ENCODE results near the gene SMAD6. TPM values are rescaled to one million over a fixed set of nuclear protein-coding genes. Genes with fewer than 3 reads are reported as not detected.

Gene SMAD6
- total and polyA plus RNA-seq, 2 donors (not counting 1 experiment from before 2014, with no cell fraction given), result 0.03 to 0.37 TPM

DNA sequence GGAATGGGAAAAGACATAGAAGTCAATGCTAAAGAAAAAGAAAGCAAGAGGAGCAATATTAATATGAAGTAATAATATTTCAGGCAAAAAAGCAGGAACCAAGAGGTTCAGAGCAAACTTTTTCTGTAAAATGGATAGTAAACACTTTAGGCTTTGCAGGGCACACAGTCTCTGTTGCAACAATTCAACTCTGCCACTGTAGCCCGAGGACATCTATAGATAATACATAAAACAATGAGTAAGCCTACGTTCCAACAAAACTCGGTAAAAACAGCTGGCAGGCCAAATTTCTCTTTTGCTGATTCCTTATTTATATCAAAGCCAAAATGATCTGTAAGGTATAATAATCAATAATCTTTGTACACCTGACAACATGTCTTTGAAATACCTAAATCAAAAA lies 56.8 kb downstream of the SMAD6 start:
- CTCF ChIA-PET, result no interaction called here
- no peak for ATAC-seq (ENCODE audit: low read depth)

DNA sequence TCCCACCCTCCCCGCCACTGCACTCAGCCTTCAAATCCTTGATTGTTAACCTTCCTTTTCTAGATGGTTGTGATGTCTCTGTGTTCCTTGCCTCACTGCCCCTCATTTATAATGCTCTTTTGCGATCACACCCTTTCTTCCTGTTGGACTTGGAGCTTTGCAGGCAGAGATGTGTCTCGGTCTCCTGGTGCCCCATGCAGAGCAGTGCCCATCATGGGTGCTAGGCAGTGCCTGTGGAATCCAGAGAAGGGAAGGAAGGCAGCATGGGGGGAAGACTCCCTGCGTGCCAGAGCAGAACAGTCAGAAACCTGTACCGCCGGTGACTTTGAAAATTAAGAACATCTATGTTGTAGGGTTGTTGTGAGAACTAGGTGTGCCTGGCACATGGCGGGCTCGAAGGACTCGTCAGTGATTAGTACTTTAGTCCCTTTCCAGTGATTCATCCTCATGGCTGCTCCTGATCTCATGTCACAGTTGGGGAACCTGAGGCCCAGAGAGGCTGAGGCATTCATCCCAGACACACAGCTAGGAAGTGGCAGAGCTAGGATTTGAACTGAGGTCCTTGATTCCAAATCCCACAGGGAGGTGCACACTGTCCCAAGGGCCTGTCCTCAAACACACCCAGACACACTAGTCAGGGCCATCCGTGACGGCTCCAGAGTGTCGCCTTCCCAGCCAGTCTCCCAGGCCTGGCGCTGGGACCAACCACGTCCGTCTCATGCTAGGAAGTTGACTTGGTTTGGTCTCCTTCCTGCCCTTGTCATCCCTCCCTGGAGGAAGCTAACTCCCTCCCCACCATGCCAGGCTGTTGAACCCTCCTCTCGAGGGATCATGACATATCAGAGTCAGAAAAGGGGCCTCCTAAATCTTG lies 58.3 kb downstream of the SMAD6 start:
- Histone ChIP-seq H4K20me1 (ENCODE audit: control insufficient read depth, insufficient read depth, low read length, poor library complexity, severe bottlenecking) (no peaks in the 10 kb centered on the region), H3K4me2 (replicated peaks; ENCODE audit: low read depth, low read length, poor library complexity, severe bottlenecking) (no peak overlapping the region), H3K9me3 (ENCODE audit: control extremely low read depth in 1 of 3, control insufficient read depth in 2 of 3, insufficient read depth in 1 of 3, low read length in 2 of 3) (peaks cover 0 to 28% (median 9%) of the 10 kb centered on the region in 3 donors), H3K4me1 (ENCODE audit: control insufficient read depth in 2 of 2, insufficient read depth in 2 of 2, low read length in 2 of 2) (no peaks in the 10 kb centered on the region), H3K36me3 (replicated peaks in 1 of 2; ENCODE audit: control extremely low read depth in 1 of 2, control insufficient read depth in 1 of 2, extremely low read depth in 1 of 2, insufficient read depth in 2 of 2, low read length in 1 of 2) (no peaks in the 10 kb centered on the region), H3K9ac (ENCODE audit: low read length) (no peak overlapping the region), H3K79me2 (ENCODE audit: control insufficient read depth, insufficient read depth, low read length) (no peaks in the 10 kb centered on the region), H3K4me3 (ENCODE audit: control extremely low read depth in 1 of 5, extremely low read depth in 1 of 5, insufficient read depth in 1 of 5, low read depth in 2 of 5, low read length in 4 of 5) (no peak overlapping the region), H3K27me3 (replicated peaks in 1 of 4; ENCODE audit: control extremely low read depth in 1 of 4, control insufficient read depth in 3 of 4, insufficient read depth in 4 of 4, low read length in 3 of 4) (peaks cover 0 to 44% (median 14%) of the 10 kb centered on the region in 4 experiments), H2AFZ (ENCODE audit: insufficient read depth, low read depth, low read length, poor library complexity, severe bottlenecking) (no peak overlapping the region), H3K27ac (ENCODE audit: low read length in 2 of 2) (no peak overlapping the region)
- no peaks in the 10 kb centered on the region for H3K9me3 Mint-ChIP-seq (ENCODE audit: insufficient read depth)
- DNase-seq (no peak), ATAC-seq (ENCODE audit: low read depth) (no peak)
- H3K4me3 Mint-ChIP-seq, result no peak overlapping the region
- intact Hi-C loops (cut with micrococcal nuclease), result no loop called here
- ChIA-PET CTCF (interaction anchor here (0.5 kb wide), 1 partner anchor 438 kb away, joined by 3 read pairs; no protein-coding TSS in a partner anchor), POLR2A (no interaction called here)
- H3K27ac Mint-ChIP-seq, result no peak overlapping the region
- no peak for TF ChIP-seq EZH2 (IDR thresholded peaks at IDR 0.05; ENCODE audit: borderline replicate concordance, insufficient read depth, low read depth, low read length, poor library complexity, severe bottlenecking)
- TF ChIP-seq, protein P1, sequence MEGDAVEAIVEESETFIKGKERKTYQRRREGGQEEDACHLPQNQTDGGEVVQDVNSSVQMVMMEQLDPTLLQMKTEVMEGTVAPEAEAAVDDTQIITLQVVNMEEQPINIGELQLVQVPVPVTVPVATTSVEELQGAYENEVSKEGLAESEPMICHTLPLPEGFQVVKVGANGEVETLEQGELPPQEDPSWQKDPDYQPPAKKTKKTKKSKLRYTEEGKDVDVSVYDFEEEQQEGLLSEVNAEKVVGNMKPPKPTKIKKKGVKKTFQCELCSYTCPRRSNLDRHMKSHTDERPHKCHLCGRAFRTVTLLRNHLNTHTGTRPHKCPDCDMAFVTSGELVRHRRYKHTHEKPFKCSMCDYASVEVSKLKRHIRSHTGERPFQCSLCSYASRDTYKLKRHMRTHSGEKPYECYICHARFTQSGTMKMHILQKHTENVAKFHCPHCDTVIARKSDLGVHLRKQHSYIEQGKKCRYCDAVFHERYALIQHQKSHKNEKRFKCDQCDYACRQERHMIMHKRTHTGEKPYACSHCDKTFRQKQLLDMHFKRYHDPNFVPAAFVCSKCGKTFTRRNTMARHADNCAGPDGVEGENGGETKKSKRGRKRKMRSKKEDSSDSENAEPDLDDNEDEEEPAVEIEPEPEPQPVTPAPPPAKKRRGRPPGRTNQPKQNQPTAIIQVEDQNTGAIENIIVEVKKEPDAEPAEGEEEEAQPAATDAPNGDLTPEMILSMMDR (IDR thresholded peaks at IDR 0.05), result no peak
- whole genome bisulfite sequencing (ENCODE audit: insufficient coverage), result 81% methylated on average over 12 of the region's 16 CpGs
- no peaks in the 10 kb centered on the region for H3K4me1 Mint-ChIP-seq
- peaks cover 44% of the 10 kb centered on the region for H3K27me3 Mint-ChIP-seq

More for the DNA sequence above, 56.8 kb downstream of the SMAD6 start:
- no peak overlapping the region for H3K27ac Mint-ChIP-seq
- H3K4me2 ChIP-seq (replicated peaks; ENCODE audit: low read depth, low read length, poor library complexity, severe bottlenecking), result no peak overlapping the region
- H3K4me3 Mint-ChIP-seq, result no peak overlapping the region
- POLR2A ChIA-PET, result no interaction called here
- no peak overlapping the region for H3K27ac ChIP-seq (ENCODE audit: low read length in 2 of 2)
- no peak for DNase-seq
- no peaks in the 10 kb centered on the region for H3K4me1 ChIP-seq (ENCODE audit: control insufficient read depth in 2 of 2, insufficient read depth in 2 of 2, low read length in 2 of 2)
- peaks cover 0 to 42% (median 10%) of the 10 kb centered on the region in 4 experiments for H3K27me3 ChIP-seq (replicated peaks in 1 of 4; ENCODE audit: control extremely low read depth in 1 of 4, control insufficient read depth in 3 of 4, insufficient read depth in 4 of 4, low read length in 3 of 4)
- no peaks in the 10 kb centered on the region for H3K36me3 ChIP-seq (replicated peaks in 1 of 2; ENCODE audit: control extremely low read depth in 1 of 2, control insufficient read depth in 1 of 2, extremely low read depth in 1 of 2, insufficient read depth in 2 of 2, low read length in 1 of 2)
- peaks cover 46% of the 10 kb centered on the region for H3K27me3 Mint-ChIP-seq
- TF ChIP-seq, protein P1 (IDR thresholded peaks at IDR 0.05), result no peak
- TF ChIP-seq EZH2 (IDR thresholded peaks at IDR 0.05; ENCODE audit: borderline replicate concordance, insufficient read depth, low read depth, low read length, poor library complexity, severe bottlenecking), result no peak
- H3K9me3 ChIP-seq (ENCODE audit: control extremely low read depth in 1 of 3, control insufficient read depth in 2 of 3, insufficient read depth in 1 of 3, low read length in 2 of 3), result peaks cover 0 to 39% (median 14%) of the 10 kb centered on the region in 3 donors
- no CpG with 5 or more reads among the region's 3 CpGs for WGBS (ENCODE audit: insufficient coverage)
- no peak overlapping the region for H3K4me3 ChIP-seq (ENCODE audit: control extremely low read depth in 1 of 5, extremely low read depth in 1 of 5, insufficient read depth in 1 of 5, low read depth in 2 of 5, low read length in 4 of 5)
- H3K9ac ChIP-seq (ENCODE audit: low read length), result no peak overlapping the region
- H2AFZ ChIP-seq (ENCODE audit: insufficient read depth, low read depth, low read length, poor library complexity, severe bottlenecking), result no peak overlapping the region
- H3K79me2 ChIP-seq (ENCODE audit: control insufficient read depth, insufficient read depth, low read length), result no peaks in the 10 kb centered on the region
- no peaks in the 10 kb centered on the region for H4K20me1 ChIP-seq (ENCODE audit: control insufficient read depth, insufficient read depth, low read length, poor library complexity, severe bottlenecking)
- peaks cover 2% of the 10 kb centered on the region for H3K4me1 Mint-ChIP-seq
- no peaks in the 10 kb centered on the region for H3K9me3 Mint-ChIP-seq (ENCODE audit: insufficient read depth)
- intact Hi-C loops (cut with micrococcal nuclease), result no loop called here
